Tibial artery (tissue), 4 donors: ENCODE results near the gene MAK.

Source experiments
- DNase-seq, 2 donors: peaks; one replicate each; pipeline ENCODE4 v3.0.0-alpha.2; 2019
- H3K27ac ChIP-seq, 2 donors: fragments of 200-600 bp; sonication (generic) in 1 of 2; 1 replicate in 1 of 2; 2 replicates in 1 of 2; pipeline ENCODE4 v1.5.1; 2018 to 2019; ENCODE audit warnings: mild to moderate bottlenecking in 1 of 2
- H3K27me3 ChIP-seq, 2 donors: fragments of 200-600 bp; sonication (generic) in 1 of 2; one replicate each; pipeline versions ENCODE4 v1.5.1 to v1.6.0; 2016 to 2019
- H3K36me3 ChIP-seq, 3 donors: fragments of 200-600 bp; sonication (generic) in 2 of 3; one replicate each; pipeline ENCODE4 v1.5.1; 2016 to 2019; ENCODE audit warnings: mild to moderate bottlenecking in 2 of 3
- H3K4me1 ChIP-seq, 4 donors: fragments of 200-600 bp; sonication (generic) in 2 of 4; 1 replicate in 3 of 4; 2 replicates in 1 of 4; pipeline ENCODE4 v1.5.1; 2016 to 2019
- H3K4me3 ChIP-seq, 2 donors: fragments of 200-600 bp; sonication (generic) in 1 of 2; 1 replicate in 1 of 2; 2 replicates in 1 of 2; pipeline ENCODE4 v1.5.1; 2018 to 2019; ENCODE audit warnings: mild to moderate bottlenecking in 2 of 2
- H3K9me3 ChIP-seq, 3 donors: fragments of 200-600 bp; sonication (generic) in 1 of 3; one replicate each; pipeline ENCODE4 v1.5.1; 2016 to 2019
- intact Hi-C: fragments of 100-400 bp; cut with DNase I; formaldehyde crosslinking; loops from one replicate; pipeline ENCODE4 v1.15.0; 2023; ENCODE audit warnings: low total_unique reads
- TF ChIP-seq, protein P1 (sequence below), 2 experiments: fragments of 200-600 bp in 1 of 2; fragments of 450-650 bp in 1 of 2; IDR thresholded peaks; one replicate each; pipeline ENCODE4 v1.5.1; 2017 to 2019; ENCODE audit warnings: antibody characterized with exemption in 2 of 2, mild to moderate bottlenecking in 1 of 2, moderate library complexity in 1 of 2

Gene MAK

DNA sequence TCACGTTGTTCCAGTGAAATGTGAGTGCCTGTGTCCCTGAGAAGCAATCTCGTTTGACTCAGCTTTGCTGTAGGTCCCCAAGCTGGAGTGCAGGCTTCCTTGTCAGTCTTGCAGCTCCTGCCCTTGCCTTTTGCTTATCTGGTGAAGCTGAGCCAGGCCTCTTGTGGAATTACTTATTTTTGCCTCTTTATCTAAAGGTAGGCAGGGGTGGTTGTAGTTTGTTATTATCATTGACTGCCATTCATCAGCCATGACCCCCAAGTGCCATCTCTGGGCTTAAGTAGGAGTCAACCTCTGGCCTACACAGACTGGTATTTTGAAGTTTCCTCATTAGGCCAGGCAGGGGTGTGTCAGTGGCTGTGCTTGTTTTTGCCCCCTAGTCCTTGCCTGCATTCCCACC is 88.6 kb downstream of the MAK start:
- TF ChIP-seq, protein P1, sequence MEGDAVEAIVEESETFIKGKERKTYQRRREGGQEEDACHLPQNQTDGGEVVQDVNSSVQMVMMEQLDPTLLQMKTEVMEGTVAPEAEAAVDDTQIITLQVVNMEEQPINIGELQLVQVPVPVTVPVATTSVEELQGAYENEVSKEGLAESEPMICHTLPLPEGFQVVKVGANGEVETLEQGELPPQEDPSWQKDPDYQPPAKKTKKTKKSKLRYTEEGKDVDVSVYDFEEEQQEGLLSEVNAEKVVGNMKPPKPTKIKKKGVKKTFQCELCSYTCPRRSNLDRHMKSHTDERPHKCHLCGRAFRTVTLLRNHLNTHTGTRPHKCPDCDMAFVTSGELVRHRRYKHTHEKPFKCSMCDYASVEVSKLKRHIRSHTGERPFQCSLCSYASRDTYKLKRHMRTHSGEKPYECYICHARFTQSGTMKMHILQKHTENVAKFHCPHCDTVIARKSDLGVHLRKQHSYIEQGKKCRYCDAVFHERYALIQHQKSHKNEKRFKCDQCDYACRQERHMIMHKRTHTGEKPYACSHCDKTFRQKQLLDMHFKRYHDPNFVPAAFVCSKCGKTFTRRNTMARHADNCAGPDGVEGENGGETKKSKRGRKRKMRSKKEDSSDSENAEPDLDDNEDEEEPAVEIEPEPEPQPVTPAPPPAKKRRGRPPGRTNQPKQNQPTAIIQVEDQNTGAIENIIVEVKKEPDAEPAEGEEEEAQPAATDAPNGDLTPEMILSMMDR (IDR thresholded peaks at IDR 0.05), result no peak
- no peak overlapping the region for H3K4me3 ChIP-seq
- DNase-seq, result no peak
- no peak overlapping the region for H3K27ac ChIP-seq
- peaks cover 12 to 47% (median 38%) of the 10 kb centered on the region in 3 donors for H3K36me3 ChIP-seq
- no peaks in the 10 kb centered on the region for H3K27me3 ChIP-seq
- intact Hi-C loops, result no loop called here
- peaks cover 0 to 25% (median 19%) of the 10 kb centered on the region in 4 donors for H3K4me1 ChIP-seq
- H3K9me3 ChIP-seq, result no peaks in the 10 kb centered on the region

DNA sequence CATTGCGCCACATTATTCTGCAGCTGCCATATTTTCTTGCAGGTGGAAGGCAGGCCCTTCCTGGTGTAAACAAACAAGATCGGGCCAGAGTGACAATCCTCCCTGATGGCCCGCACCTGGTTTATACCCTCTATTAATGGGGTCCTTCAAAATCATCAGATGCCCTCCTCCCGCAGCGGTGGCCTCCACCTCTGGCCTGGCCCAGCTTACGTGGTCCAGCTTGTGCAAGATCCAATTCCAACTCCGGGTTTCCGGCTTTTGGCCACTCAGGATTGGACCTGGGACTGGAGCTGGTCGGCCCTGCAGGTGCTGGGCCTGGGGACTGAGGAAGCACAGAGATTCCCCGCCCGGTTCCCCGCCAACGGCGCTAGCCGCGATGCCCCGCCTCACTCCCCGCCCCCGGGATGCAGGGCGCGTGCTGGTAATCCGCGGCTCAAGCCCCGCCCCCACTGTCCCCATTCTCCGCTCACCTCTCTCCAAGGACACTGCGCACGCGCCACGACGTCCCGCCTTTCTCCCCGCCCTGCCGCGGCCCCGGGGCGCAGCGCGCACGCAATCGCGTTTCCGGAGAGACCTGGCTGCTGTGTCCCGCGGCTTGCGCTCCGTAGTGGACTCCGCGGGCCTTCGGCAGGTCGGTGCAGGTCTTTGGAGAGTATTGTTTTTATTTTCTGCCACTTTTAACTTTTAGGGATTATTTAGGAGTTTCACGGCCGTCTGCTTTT is 90.9 kb downstream of the MAK start, which contains the start of gene TMEM14B:
TMEM14B (plus strand) TSS at position 555 of the 722 bp plus-strand sequence. CDS start 1,441 bp downstream, outside the sequence.
- DNase-seq, result peak; percentile 99 to 100
- peak within 1 kb of the TSS; percentile 62 to 85 for H3K4me3 ChIP-seq
- no peaks in the 10 kb centered on the region for H3K9me3 ChIP-seq
- TF ChIP-seq, protein P1 (IDR thresholded peaks at IDR 0.05), result no peak
- H3K27me3 ChIP-seq, result no peaks in the 10 kb centered on the region
- peaks cover 0 to 28% (median 17%) of the 10 kb centered on the region in 3 donors for H3K36me3 ChIP-seq
- intact Hi-C loops, result loop anchor here (1.0 to 2.0 kb wide), 2 partner anchors 25 to 53 kb away; partner anchors contain the start of genes C6orf52 and PAK1IP1
- H3K4me1 ChIP-seq, result peaks cover 0 to 25% (median 19%) of the 10 kb centered on the region in 4 donors
- peak within 1 kb of the TSS; percentile 80 to 85 for H3K27ac ChIP-seq

DNA sequence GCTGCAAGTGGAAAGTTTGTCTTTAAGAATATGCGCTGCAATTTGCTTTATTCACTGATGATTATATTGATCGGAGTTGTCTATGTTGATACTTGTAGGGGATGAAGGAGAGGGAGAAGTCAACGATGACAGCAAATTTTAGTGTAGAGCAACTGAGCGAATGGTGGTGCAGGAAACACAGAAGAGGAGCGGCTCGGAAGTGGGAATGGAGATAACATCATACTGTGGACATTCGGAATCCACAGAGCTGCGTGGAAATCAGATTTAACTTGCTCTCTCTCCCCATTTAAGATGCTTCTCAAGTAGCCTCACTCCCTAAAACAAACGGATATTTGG is 91.5 kb downstream of the MAK start:
- intact Hi-C loops, result loop anchor here (1.0 to 2.0 kb wide), 2 partner anchors 25 to 52 kb away; partner anchors contain the start of genes C6orf52 and PAK1IP1
- Histone ChIP-seq H3K36me3 (peaks cover 0 to 30% (median 12%) of the 10 kb centered on the region in 3 donors), H3K4me1 (peaks cover 0 to 25% (median 19%) of the 10 kb centered on the region in 4 donors), H3K4me3 (peak overlapping the region; percentile 62 to 85), H3K27ac (peak overlapping the region; percentile 80 to 85), H3K27me3 (no peaks in the 10 kb centered on the region), H3K9me3 (no peaks in the 10 kb centered on the region)
- TF ChIP-seq, protein P1 (IDR thresholded peaks at IDR 0.05), result no peak
- DNase-seq, result no peak

DNA sequence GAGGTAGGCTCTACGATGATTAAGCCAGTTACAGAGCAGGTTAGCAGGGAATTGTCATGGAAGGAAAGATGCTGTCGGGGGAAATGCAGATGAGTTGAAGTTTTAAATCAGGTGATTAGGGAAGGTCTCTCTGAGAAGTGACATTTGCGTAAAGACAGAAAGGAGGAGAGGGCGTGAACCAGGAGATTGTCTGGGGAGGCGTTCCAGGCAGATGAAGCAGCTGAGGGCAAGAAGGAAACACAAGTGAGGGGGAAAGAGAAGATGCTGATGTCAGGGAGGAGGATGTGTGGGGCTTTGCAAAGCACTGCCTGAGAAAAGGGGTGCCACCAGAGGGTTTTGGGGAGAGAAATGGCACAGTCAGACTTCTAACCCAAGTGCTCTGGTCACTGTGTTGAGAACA is 93.2 kb downstream of the MAK start:
- TF ChIP-seq, protein P1 (IDR thresholded peaks at IDR 0.05), result no peak
- no peak for DNase-seq
- Histone ChIP-seq H3K4me3 (no peak overlapping the region), H3K27ac (no peak overlapping the region), H3K36me3 (peaks cover 0 to 17% (median 0%) of the 10 kb centered on the region in 3 donors), H3K9me3 (no peaks in the 10 kb centered on the region), H3K27me3 (no peaks in the 10 kb centered on the region), H3K4me1 (peaks cover 0 to 25% (median 19%) of the 10 kb centered on the region in 4 donors)
- intact Hi-C loops, result no loop called here

DNA sequence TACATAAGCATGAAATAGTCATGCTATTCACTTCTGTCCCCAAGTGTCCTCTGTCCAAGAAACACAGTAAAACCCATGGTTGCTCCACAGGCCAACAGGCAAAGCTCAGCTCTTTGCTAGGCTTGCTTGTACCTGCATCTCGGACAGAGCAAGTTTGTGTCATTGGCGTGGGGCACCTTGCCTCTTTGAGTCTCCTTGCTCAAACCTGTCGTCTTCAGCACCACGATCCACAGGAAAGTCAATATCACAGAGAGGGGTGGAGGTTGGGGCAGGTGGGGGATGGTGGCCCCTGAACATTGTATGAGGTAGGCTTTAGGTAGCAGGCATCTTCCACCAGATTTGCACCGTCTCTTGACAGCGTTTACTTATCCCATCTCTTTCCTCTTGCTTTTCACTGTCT is 94.8 kb downstream of the MAK start:
- H3K4me3 ChIP-seq, result no peak overlapping the region
- no peak for DNase-seq
- intact Hi-C loops, result no loop called here
- TF ChIP-seq, protein P1 (IDR thresholded peaks at IDR 0.05), result no peak
- peaks cover 0 to 9% (median 4%) of the 10 kb centered on the region in 4 donors for H3K4me1 ChIP-seq
- peaks cover 0 to 12% (median 0%) of the 10 kb centered on the region in 3 donors for H3K36me3 ChIP-seq
- H3K9me3 ChIP-seq, result no peaks in the 10 kb centered on the region
- H3K27me3 ChIP-seq, result no peaks in the 10 kb centered on the region
- no peak overlapping the region for H3K27ac ChIP-seq
